Natural killer cell (primary cell): ENCODE measurements around the gene FILIP1L. TPM values are rescaled to one million over a fixed set of nuclear protein-coding genes. Genes with fewer than 3 reads are reported as not detected.

Source experiments
- ATAC-seq, 3 donors: fragments of 150-1000 bp in 2 of 3; fragments of 200-7000 bp in 1 of 3; cut with Tn5 transposase; 1 replicate in 1 of 3; 2 replicates in 2 of 3; pipeline ENCODE4 v1.10.0; 2021; ENCODE audit warnings: mild to moderate bottlenecking in 2 of 3, moderate library complexity in 2 of 3
- DNase-seq, 2 donors: peaks; one replicate each; pipeline versions ENCODE4 v3.0.0 to v3.0.0-alpha.2; 2013 to 2021; ENCODE audit warnings: mixed read lengths in 1 of 2
- H3K27ac ChIP-seq: one replicate; pipeline ENCODE4 v1.5.1; 2013; ENCODE audit warnings: mild to moderate bottlenecking, low read length
- H3K27me3 ChIP-seq: one replicate; pipeline ENCODE4 v1.6.1; 2013; ENCODE audit warnings: low read length; ENCODE audit not compliant: control insufficient read depth, insufficient read depth
- H3K36me3 ChIP-seq: one replicate; pipeline ENCODE4 v1.6.1; 2013; ENCODE audit warnings: low read length; ENCODE audit not compliant: control insufficient read depth, insufficient read depth
- H3K4me1 ChIP-seq: one replicate; pipeline ENCODE4 v1.6.1; 2013; ENCODE audit warnings: low read length; ENCODE audit not compliant: control insufficient read depth, insufficient read depth
- H3K4me3 ChIP-seq: one replicate; pipeline ENCODE4 v1.5.1; 2013; ENCODE audit warnings: low read length
- H3K9me3 ChIP-seq: one replicate; pipeline ENCODE4 v1.6.1; 2013; ENCODE audit warnings: low read length; ENCODE audit not compliant: control insufficient read depth, insufficient read depth
- H3K27ac Mint-ChIP-seq, 2 donors: one replicate each; pipeline ENCODE4 v1.8.0; 2022; ENCODE audit warnings: mild to moderate bottlenecking in 2 of 2, mixed read lengths in 2 of 2, moderate library complexity in 1 of 2
- H3K27me3 Mint-ChIP-seq, 2 donors: one replicate each; pipeline ENCODE4 v1.8.0; 2022; ENCODE audit warnings: low read depth in 2 of 2, mixed read lengths in 2 of 2
- H3K36me3 Mint-ChIP-seq: one replicate; pipeline ENCODE4 v1.8.0; 2022; ENCODE audit warnings: mixed read lengths
- H3K4me1 Mint-ChIP-seq, 2 donors: one replicate each; pipeline ENCODE4 v1.8.0; 2022; ENCODE audit warnings: mixed read lengths in 2 of 2
- H3K4me3 Mint-ChIP-seq: one replicate; pipeline ENCODE4 v1.8.0; 2022; ENCODE audit warnings: mild to moderate bottlenecking, moderate library complexity, mixed read lengths
- H3K9me3 Mint-ChIP-seq, 2 donors: one replicate each; pipeline ENCODE4 v1.8.0; 2022; ENCODE audit warnings: mixed read lengths in 2 of 2
- CTCF ChIP-seq: fragments of 200-600 bp; IDR thresholded peaks from one replicate; pipeline ENCODE4 v1.8.0; 2022; ENCODE audit warnings: antibody characterized with exemption
- WGBS: methylation state at CpG from one replicate; pipeline ENCODE4 v1.1.7; 2013; ENCODE audit warnings: missing lambda C conversion rate; ENCODE audit not compliant: insufficient coverage; 5-methylcytosine and 5-hydroxymethylcytosine counted together
- intact Hi-C: fragments of 100-400 bp; cut with micrococcal nuclease; formaldehyde crosslinking; loops from one replicate; pipeline ENCODE4 v1.14.2; 2022
- total RNA-seq, 4 donors: library from RNA; stranded (reverse); fragments of 120-200 nt in 1 of 4; gene quantifications; one replicate each; pipeline versions ENCODE4 v1.2.3 to v1.2.4, GENCODE V29; 2013 to 2022

Gene FILIP1L
- total RNA-seq, 3 donors from 2014 or later (not counting 1 experiment from before 2014, with no cell fraction given): 0.12 TPM; not detected in 2

GRCh38 chr3:99868311-99868646 lies 246.0 kb downstream of the FILIP1L start:
- Mint-ChIP-seq H3K4me3 (no peak overlapping the region), H3K9me3 (no peaks in the 10 kb centered on the region), H3K36me3 (no peaks in the 10 kb centered on the region), H3K27me3 (peaks cover 0 to 8% of the 10 kb centered on the region in 2 donors), H3K4me1 (peaks cover 15 to 16% of the 10 kb centered on the region in 2 donors), H3K27ac (no peak overlapping the region)
- no peaks in the 10 kb centered on the region for H3K9me3 ChIP-seq
- peaks cover 8% of the 10 kb centered on the region for H3K27me3 ChIP-seq
- no peaks in the 10 kb centered on the region for H3K4me1 ChIP-seq
- no peak overlapping the region for H3K4me3 ChIP-seq
- ATAC-seq (no peak), DNase-seq (peak in 1 of 2 donors; percentile 53)
- no peak overlapping the region for H3K27ac ChIP-seq
- no peak for TF ChIP-seq CTCF
- no peaks in the 10 kb centered on the region for H3K36me3 ChIP-seq
- intact Hi-C loops: no loop called here
- 7% methylated on average over 1 of the region's 1 CpG for WGBS

GRCh38 chr3:99867594-99868310 lies 246.5 kb downstream of the FILIP1L start:
- H3K4me3 ChIP-seq: no peak overlapping the region
- Mint-ChIP-seq H3K36me3 (no peaks in the 10 kb centered on the region), H3K4me3 (no peak overlapping the region), H3K9me3 (no peaks in the 10 kb centered on the region), H3K4me1 (peaks cover 15 to 16% of the 10 kb centered on the region in 2 donors), H3K27me3 (peaks cover 0 to 8% of the 10 kb centered on the region in 2 donors), H3K27ac (no peak overlapping the region)
- H3K27ac ChIP-seq: no peak overlapping the region
- H3K36me3 ChIP-seq: no peaks in the 10 kb centered on the region
- intact Hi-C loops: no loop called here
- DNase-seq (peak in 1 of 2 donors; percentile 41), ATAC-seq (no peak)
- no peak for TF ChIP-seq CTCF
- no peaks in the 10 kb centered on the region for H3K9me3 ChIP-seq
- H3K4me1 ChIP-seq: no peaks in the 10 kb centered on the region
- H3K27me3 ChIP-seq: peaks cover 2% of the 10 kb centered on the region
- 63% methylated on average over 2 of the region's 3 CpGs for WGBS

- ATAC-seq (peak in 2 of 3 donors; percentile 21 to 67), DNase-seq (peak in 1 of 2 donors; percentile 30)
- peaks cover 15 to 16% of the 10 kb centered on the region in 2 donors for H3K4me1 Mint-ChIP-seq
- WGBS: 13% methylated on average over 3 of the region's 3 CpGs
- H3K4me3 Mint-ChIP-seq: no peak overlapping the region
- H3K36me3 Mint-ChIP-seq: no peaks in the 10 kb centered on the region
- H3K9me3 Mint-ChIP-seq: no peaks in the 10 kb centered on the region
- Histone ChIP-seq H3K36me3 (no peaks in the 10 kb centered on the region), H3K27ac (no peak overlapping the region), H3K9me3 (no peaks in the 10 kb centered on the region), H3K4me1 (no peaks in the 10 kb centered on the region), H3K4me3 (no peak overlapping the region), H3K27me3 (no peaks in the 10 kb centered on the region)
- H3K27me3 Mint-ChIP-seq: no peaks in the 10 kb centered on the region
- no peak overlapping the region for H3K27ac Mint-ChIP-seq
- intact Hi-C loops: no loop called here
- no peak for TF ChIP-seq CTCF
Measured at GRCh38 chr3:99866261-99866761, 248.0 kb downstream of the FILIP1L start.
